Stimulated activated memory B cell treated with anti-CD40 and anti-IgM and Interleukin-4, amounts not matched to agents 10 μg/mL and 1 μg/mL and 100 μg/mL, for 72 hours (primary cell): ENCODE results near the gene LSP1.
A peak's percentile ranks its signal among the peaks of the same experiment; 100 is the strongest.

Experiments
- ATAC-seq: fragments of 150-1000 bp; cut with Tn5 transposase; 2 replicates; pipeline ENCODE4 v1.10.0; 2021
- H3K27ac Mint-ChIP-seq: one replicate; pipeline ENCODE4 v1.8.0; 2022; ENCODE audit warnings: mild to moderate bottlenecking, mixed read lengths
- H3K27me3 Mint-ChIP-seq: one replicate; pipeline ENCODE4 v1.8.0; 2022; ENCODE audit warnings: mixed read lengths
- H3K36me3 Mint-ChIP-seq: one replicate; pipeline ENCODE4 v1.8.0; 2022; ENCODE audit warnings: mixed read lengths
- H3K4me1 Mint-ChIP-seq: one replicate; pipeline ENCODE4 v1.8.0; 2022; ENCODE audit warnings: mixed read lengths
- H3K4me3 Mint-ChIP-seq: one replicate; pipeline ENCODE4 v1.8.0; 2022; ENCODE audit warnings: mild to moderate bottlenecking, moderate library complexity, mixed read lengths
- H3K9me3 Mint-ChIP-seq: one replicate; pipeline ENCODE4 v1.8.0; 2022; ENCODE audit warnings: mixed read lengths

LSP1 gene

DNA sequence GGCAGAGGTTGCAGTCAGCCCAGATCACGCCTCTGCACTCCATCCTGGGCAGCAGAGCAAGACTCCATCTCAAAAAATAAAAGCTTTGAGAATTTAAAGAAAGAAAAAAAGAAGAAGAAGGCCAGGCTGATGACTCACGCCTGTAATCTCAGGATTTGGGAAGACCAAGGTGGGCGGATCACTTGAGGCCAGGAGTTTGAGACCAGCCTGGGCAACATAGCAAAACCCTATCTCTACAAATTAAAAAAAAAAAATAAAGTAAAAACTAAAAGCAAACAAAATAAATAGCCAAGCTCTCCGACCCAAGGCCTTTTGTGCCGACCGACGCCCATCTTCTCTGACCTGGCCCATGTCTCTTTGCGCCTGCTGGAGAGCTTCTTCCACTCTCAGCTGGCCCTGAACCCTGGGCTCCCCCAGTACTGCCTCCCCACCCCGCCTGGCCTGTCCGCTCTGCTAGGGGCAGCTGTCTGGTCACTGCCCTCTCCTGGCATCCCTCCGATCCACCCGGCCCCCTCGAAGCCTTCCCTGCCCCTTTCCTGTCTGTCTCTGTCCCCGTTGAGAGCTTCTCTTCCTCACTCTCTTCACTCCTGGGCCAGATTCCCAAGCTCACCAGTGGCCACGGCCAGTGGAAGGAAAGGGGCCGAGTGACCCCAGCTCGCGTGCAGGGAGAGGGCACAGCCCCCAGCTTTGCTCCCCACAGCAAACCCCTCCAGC, 4.8 kb upstream of the LSP1 start:
- Mint-ChIP-seq H3K4me3 (no peak overlapping the region), H3K36me3 (peaks cover 4% of the 10 kb centered on the region), H3K27me3 (no peaks in the 10 kb centered on the region), H3K4me1 (peaks cover 100% of the 10 kb centered on the region), H3K9me3 (no peaks in the 10 kb centered on the region), H3K27ac (peak overlapping the region; percentile 99)
- no peak for ATAC-seq

DNA sequence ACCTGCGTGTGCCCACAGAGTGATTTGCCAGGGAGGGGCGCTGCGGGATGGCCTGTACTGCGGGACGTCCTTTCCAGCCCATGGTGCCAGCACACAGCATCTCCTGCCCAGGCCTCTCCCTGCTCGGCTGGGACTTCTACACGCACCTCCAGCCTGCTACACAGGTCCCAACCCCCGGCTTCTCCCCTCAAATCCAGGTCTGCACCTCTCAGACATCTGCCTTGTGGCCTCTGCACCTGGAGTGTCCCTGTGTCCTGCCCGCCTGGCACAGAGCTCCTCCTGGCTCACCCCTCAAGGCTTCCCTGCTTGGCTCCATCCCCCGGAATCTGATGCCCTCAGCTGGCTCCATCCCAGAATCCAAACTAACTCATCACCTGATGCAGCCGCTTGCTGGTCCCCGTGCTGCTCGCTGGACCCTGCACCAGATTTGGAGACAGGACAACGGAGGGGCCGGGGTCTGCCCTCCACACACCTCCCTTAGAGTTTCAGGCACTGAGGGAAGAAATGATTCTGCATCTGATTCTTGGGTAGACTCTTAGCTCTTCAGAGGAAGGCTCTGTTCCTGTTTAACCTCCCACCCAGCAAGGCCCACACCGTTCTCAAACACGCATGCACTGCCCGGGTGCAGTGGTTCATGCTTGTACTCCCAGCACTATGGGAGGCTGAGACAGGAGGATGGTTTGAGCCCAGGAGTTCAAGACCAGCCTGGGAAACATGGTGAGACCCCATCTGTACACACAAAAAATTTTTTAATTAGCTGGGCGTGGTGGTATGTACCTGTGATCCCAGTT, 4.0 kb upstream of the LSP1 start:
- peak overlapping the region; percentile 99 for H3K27ac Mint-ChIP-seq
- H3K36me3 Mint-ChIP-seq = peaks cover 9% of the 10 kb centered on the region
- H3K4me3 Mint-ChIP-seq = no peak overlapping the region
- H3K9me3 Mint-ChIP-seq = no peaks in the 10 kb centered on the region
- no peaks in the 10 kb centered on the region for H3K27me3 Mint-ChIP-seq
- peaks cover 93% of the 10 kb centered on the region for H3K4me1 Mint-ChIP-seq
- ATAC-seq = no peak

DNA sequence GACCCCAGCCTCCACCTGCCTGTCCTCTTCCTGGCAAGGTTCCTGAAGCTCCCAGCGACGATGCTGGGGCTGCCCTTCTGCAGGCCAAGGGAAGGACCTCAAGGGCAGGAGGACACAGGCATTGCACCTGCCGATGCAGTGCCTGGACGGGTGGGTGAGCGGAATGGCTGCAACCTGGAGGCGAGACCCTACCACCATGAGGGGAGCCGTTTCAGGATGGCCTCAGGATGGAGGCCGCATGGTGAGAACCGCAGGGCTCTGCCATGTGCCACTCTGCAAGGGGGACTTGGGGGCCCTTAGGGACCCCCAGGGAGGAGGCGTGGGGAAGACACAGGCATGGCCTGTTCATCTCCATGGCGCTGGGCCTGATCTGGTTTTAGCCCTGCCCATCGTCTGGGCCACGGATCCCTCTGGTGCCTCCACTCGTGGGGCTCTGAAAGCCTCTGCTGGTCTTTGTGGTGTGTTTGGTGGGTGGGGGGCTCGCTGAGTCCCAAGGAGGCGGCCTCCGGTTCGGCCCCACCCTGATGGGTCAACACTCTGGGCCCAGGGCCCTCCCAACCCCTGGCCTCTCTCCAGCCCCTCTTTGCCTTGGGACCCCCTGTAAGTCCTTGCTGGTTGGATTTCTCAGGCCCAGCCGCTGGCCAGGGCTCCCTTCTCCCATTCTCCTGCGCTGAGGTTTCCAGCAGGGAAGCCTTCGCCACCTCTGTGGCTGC, 1.3 kb upstream of the LSP1 start:
- peak overlapping the region; percentile 99 for H3K4me3 Mint-ChIP-seq

DNA sequence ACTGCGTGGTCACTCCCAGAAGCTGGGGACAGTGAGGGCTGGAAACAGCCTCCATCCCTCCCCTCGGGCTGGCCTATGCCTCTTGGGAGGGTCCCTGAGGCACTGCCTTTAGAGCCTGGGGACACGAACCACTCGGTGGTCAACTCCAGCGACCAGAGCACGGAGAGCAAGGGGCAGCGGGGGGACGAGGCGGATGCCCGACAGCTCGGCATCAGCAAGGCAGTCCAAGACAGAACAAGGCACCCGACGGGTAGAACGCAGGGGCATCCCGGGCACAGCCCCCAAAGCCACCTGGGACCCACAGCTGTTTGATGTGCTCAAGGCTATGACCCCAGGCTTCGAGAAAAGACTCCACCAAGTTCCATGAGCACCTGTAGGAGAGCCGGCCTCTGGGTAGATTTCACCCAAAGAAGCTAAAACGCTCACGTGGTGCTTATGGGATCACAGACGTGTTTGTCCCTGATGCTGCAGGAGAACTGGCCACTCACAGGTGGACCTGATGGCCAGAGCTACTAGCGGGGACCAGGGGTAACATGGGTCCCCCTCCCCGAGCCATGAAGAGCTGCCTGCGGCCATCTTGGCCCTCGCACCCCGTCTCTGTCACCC, 510 bp upstream of the LSP1 start:
- H3K27me3 Mint-ChIP-seq = no peaks in the 10 kb centered on the region
- H3K4me1 Mint-ChIP-seq = peaks cover 71% of the 10 kb centered on the region
- no peak for ATAC-seq

More for the DNA sequence above, 1.3 kb upstream of the LSP1 start:
- no peaks in the 10 kb centered on the region for H3K9me3 Mint-ChIP-seq
- peaks cover 79% of the 10 kb centered on the region for H3K4me1 Mint-ChIP-seq
- ATAC-seq = no peak
- H3K36me3 Mint-ChIP-seq = peaks cover 17% of the 10 kb centered on the region
- peak overlapping the region; percentile 99 for H3K27ac Mint-ChIP-seq
- no peaks in the 10 kb centered on the region for H3K27me3 Mint-ChIP-seq

DNA sequence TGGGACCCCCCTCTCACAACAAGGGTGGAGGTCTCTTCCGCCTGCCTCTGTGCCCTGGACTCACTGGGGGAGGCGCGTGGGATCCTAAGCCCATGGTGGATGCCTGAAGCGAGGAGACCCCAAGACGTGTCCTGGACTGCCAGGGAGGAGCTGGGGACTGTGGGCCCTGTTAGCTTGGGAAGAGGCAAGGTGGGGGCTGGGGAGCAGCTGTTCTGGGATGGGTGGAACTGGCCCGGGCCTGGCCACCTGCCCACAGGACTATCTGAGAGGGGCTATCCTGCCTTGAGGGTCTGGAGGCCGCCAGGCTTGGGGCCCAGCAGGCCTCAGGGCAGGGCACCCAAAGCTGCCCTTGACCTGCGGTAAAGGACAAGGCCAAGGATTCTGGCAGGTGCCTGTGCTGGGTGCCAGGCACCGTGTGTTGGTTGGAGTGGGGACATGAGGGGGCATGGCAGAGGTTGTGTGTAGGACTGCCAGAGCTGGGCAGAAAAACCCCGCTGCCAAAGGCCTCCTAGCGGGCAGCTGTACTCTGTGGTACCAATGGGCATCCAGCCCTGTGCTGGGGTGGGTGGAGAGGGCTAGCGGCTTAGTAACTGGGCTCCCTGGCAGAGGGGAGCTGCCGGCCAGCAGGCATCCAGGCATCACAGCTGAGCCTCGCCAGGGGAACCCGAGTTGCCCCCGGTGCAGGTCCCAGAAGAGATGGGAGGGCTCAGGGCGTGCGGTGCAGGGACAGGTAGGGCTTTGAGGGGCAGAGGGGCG, 670 bp downstream of the LSP1 start:
- H3K36me3 Mint-ChIP-seq = peaks cover 17% of the 10 kb centered on the region
- no peaks in the 10 kb centered on the region for H3K27me3 Mint-ChIP-seq
- ATAC-seq = no peak
- H3K4me3 Mint-ChIP-seq = peak overlapping the region; percentile 99
- no peaks in the 10 kb centered on the region for H3K9me3 Mint-ChIP-seq
- peaks cover 59% of the 10 kb centered on the region for H3K4me1 Mint-ChIP-seq
- H3K27ac Mint-ChIP-seq = peak overlapping the region; percentile 99

More for the DNA sequence above, 510 bp upstream of the LSP1 start:
- Mint-ChIP-seq H3K36me3 (peaks cover 17% of the 10 kb centered on the region), H3K4me3 (peak overlapping the region; percentile 99), H3K27ac (peak overlapping the region; percentile 99), H3K9me3 (no peaks in the 10 kb centered on the region)

DNA sequence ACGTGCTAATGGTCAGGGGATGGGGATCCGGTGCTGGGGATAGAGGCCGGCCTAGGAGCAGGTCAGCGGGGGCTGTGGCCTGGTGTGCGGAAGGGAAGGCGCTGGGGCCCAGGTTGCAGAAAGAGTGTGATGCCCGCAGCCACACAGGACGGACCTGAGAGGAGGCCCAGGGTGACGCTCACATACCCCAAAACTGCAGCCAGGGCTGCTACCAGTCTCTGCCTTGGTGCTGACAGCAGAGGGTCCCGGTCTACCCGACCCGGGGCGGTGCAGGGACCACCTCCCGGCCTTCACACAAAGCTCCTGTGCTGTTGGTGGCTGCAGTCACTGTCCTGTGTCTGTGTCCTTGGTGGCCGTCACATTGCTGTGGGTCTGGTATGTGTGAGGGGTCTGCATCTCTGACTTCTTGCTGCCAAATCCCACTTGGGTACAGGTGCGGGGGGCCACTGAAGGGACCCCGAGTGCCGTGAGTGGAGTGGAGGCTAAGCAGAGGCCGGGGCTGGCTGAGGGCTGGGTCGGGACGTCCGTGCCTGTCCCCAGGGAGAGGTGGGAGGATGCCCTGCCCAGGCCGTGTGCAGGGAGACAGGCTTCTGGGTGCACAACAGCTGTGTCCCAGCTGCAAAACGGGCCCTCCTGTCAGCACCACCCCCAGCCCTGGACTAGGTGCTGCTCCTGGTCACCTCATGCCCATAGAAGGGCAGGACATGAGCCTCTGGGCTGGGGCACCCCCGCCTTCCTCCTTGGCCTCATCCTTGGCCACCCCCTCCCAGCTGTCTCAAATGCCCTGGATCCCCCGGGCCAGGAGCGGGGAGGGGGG, 1.5 kb downstream of the LSP1 start:
- peak; percentile 70 for ATAC-seq
- Mint-ChIP-seq H3K27me3 (no peaks in the 10 kb centered on the region), H3K4me3 (peak overlapping the region; percentile 99), H3K9me3 (no peaks in the 10 kb centered on the region), H3K4me1 (peaks cover 51% of the 10 kb centered on the region), H3K36me3 (peaks cover 17% of the 10 kb centered on the region), H3K27ac (peak overlapping the region; percentile 99)

DNA sequence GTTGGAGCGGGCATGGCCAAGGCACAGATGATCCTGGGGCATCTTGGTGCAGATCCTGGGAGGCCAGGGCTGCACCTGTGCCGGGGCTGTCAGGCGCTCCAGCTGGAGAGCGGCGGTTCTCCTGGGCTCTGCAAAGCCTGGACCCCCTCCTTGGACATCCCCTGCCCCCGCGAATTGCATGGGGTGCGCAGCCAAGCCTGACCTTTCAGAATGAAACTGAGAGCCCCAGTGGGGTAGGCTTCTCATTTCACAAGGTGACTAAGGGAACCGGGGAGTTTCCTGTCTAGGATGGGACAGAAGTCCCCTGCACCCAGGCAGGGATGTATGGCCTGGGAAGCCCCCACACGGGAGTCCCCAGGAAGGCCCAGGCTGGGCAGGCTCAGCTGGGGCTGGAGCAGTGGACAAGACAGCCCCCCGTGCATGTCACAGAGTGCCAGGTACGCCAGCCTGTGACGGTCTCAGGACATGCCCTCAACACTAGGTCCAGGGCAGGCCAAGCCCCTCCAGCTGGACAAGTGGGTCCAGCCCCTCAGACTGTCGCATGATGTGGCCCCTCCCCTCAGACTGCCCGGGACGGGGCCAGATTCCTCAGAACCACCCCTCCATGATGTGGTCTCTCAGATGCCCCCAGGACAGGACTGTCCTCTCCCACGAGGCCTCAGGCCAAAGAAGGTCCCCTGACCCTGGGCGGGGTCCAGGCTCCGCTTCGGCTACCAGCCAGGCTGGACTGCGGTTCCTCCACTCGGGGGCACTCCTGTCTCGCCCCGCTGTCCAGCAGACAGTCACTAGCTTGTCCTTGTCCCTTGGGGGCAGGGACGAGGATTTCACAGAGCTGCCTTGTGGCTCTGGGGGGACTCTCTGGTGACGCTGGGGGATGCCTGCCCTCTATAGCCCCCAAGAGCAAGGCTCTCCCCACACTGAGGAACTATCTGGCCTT, 2.3 kb downstream of the LSP1 start:
- H3K9me3 Mint-ChIP-seq = no peaks in the 10 kb centered on the region
- peak; percentile 51 for ATAC-seq
- H3K27ac Mint-ChIP-seq = peak overlapping the region; percentile 99
- peaks cover 43% of the 10 kb centered on the region for H3K4me1 Mint-ChIP-seq
- H3K36me3 Mint-ChIP-seq = peaks cover 17% of the 10 kb centered on the region
- peak overlapping the region; percentile 99 for H3K4me3 Mint-ChIP-seq
- H3K27me3 Mint-ChIP-seq = no peaks in the 10 kb centered on the region

DNA sequence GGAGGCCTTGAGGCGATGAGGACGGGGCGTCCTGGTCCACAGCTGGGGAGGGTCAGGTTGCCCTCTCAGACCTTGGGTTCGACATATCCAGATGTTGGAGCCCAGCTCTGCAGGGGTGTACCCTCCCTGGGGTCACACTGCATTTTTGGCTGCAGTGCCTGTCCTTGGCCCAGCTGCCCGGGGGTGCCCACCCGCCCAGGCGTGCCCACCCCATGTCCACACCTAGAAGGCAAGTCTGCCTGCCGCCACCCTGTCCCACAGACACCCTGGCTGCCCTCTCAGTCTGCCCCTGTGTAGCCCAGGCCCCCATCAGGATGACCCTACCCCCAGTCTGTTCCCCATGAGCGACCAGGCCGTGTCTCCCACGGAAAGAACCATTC, 3.0 kb downstream of the LSP1 start:
- Mint-ChIP-seq H3K27ac (peak overlapping the region; percentile 99), H3K4me1 (peaks cover 36% of the 10 kb centered on the region), H3K9me3 (no peaks in the 10 kb centered on the region), H3K27me3 (no peaks in the 10 kb centered on the region), H3K4me3 (peak overlapping the region; percentile 99), H3K36me3 (peaks cover 17% of the 10 kb centered on the region)
- ATAC-seq = no peak

DNA sequence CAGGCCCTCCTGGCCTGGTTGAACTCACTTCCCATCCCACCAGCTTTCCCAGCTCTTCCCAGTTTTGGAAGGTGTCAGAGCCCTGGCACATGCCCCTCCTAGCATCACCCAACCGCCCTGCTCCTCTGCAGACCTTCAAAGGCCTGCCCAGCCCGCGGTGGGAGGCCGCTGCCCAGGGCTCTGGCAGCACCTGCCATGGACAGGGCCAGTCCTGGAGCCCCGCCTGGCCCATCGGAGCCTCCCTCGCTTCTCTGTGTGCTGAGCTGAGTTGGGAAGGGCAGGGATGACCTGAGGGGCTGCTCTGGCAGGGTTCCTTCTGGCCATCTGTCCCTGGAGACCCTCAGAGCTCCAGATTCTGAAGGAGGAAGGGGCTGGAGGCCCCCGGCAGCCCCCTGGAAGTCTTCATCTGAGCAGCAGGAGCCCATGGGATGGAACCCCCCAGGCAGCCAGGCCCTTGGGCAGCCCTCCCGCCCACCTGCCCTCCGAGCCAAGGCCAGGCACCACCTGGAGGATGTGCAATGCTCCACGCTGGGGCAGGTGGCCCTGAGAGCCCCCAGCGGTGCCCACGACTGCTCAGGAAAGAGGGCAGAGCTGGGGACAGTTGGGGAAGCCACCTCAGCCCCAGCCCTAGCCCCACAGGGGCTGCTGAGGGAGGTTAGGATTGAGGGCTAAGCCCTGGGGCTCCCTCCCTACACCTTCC, 3.6 kb downstream of the LSP1 start:
- Mint-ChIP-seq H3K27me3 (no peaks in the 10 kb centered on the region), H3K27ac (peak overlapping the region; percentile 99), H3K36me3 (peaks cover 17% of the 10 kb centered on the region), H3K9me3 (no peaks in the 10 kb centered on the region), H3K4me3 (peak overlapping the region; percentile 99), H3K4me1 (peaks cover 30% of the 10 kb centered on the region)
- no peak for ATAC-seq

DNA sequence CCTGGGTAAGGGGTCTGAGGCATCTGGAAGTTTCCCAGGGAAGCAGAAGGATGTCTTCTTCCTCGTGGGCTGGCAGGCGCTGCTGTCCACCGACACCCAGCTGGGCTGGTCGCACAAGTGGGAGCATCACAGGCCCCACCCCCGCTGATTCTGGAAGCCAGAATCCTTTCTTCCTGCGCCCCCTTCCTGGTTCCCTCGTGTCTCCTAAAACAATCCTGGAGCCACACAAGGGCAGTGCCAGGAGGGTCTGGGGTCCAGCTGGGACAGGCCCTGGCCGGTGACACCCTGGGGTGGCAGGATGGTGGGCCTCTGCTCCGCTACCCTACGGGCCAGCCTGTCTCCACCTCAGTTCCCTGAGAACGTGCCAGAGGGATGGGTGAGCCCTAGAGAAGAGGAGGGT, 4.2 kb downstream of the LSP1 start:
- ATAC-seq = no peak
- H3K27me3 Mint-ChIP-seq = no peaks in the 10 kb centered on the region
- no peak overlapping the region for H3K27ac Mint-ChIP-seq
- H3K36me3 Mint-ChIP-seq = peaks cover 17% of the 10 kb centered on the region
- H3K9me3 Mint-ChIP-seq = no peaks in the 10 kb centered on the region
- no peak overlapping the region for H3K4me3 Mint-ChIP-seq
- H3K4me1 Mint-ChIP-seq = peaks cover 24% of the 10 kb centered on the region

DNA sequence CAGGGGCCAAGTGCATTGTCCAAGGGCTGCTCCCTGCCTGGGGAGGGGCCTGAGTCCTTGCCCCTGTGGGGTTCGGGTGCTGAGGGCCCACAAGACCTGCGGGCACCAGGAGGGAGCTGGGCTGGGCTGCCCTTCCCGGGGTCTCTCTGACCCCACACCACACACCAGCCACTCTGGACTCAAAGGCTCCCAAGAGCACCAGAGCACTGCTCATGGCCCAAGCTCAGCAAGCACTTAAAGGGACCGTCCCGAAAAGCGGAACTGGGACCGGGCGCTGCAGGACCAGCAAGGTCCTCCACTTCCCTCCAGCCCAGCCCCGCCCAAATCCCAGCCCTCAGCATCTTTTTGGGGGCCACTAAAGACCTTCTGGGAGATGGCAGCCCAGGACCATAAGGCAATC, 5.3 kb downstream of the LSP1 start:
- H3K4me1 Mint-ChIP-seq = peaks cover 14% of the 10 kb centered on the region
- H3K27me3 Mint-ChIP-seq = no peaks in the 10 kb centered on the region
- H3K36me3 Mint-ChIP-seq = peaks cover 13% of the 10 kb centered on the region
- no peak for ATAC-seq
- H3K9me3 Mint-ChIP-seq = no peaks in the 10 kb centered on the region
- H3K27ac Mint-ChIP-seq = no peak overlapping the region
- no peak overlapping the region for H3K4me3 Mint-ChIP-seq

DNA sequence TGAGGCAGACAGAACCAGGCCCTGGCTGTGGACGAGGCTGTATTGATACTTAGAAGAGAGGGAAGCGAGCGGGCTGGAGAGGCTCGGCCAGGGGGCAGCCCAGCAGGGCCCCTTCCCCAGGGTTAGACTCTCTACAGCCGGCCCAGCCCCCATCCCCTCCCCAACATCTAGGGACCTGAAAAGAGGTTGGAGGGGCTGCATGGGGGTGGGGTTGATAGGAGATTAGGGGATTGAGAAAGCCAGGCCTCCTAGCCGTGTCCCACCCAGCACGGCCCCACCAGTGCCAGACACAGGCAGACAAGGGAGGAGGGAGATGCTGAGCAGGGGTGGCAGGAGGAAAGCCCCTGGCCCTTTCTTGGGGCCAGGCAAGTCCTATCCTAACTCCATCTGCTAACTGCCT, 5.7 kb downstream of the LSP1 start:
- no peak overlapping the region for H3K27ac Mint-ChIP-seq
- no peak for ATAC-seq
- H3K36me3 Mint-ChIP-seq = peaks cover 10% of the 10 kb centered on the region
- H3K9me3 Mint-ChIP-seq = no peaks in the 10 kb centered on the region
- no peaks in the 10 kb centered on the region for H3K27me3 Mint-ChIP-seq
- H3K4me3 Mint-ChIP-seq = no peak overlapping the region
- peaks cover 14% of the 10 kb centered on the region for H3K4me1 Mint-ChIP-seq

DNA sequence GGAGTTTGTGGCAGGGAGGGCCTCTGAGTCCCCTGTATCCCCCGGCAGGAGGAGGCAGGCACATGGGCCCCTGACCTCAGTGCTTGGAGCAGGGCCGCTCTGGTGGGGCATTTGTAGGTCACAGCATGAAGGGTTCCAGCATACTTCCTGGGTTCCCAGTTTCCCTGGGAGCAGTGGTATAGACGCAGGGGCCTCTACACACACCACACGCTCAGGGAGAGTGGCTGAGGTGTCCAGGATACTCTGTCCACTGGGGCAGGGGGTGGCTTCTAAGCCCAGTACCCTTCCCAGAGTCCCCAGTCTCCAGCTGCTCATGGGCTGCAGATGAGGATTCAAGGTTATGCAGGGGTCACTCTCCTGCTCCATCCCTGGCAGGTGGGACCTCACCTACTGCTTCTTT, 6.1 kb downstream of the LSP1 start:
- H3K4me1 Mint-ChIP-seq = peaks cover 14% of the 10 kb centered on the region
- peaks cover 6% of the 10 kb centered on the region for H3K36me3 Mint-ChIP-seq
- H3K27me3 Mint-ChIP-seq = no peaks in the 10 kb centered on the region
- H3K4me3 Mint-ChIP-seq = no peak overlapping the region
- H3K27ac Mint-ChIP-seq = no peak overlapping the region
- no peak for ATAC-seq
- H3K9me3 Mint-ChIP-seq = no peaks in the 10 kb centered on the region
